Measurements from ENCODE around the gene ASB7. TPM values are rescaled to one million over a fixed set of nuclear protein-coding genes. Genes with fewer than 3 reads are reported as not detected.

The ASB7 gene
- total RNA-seq, 4 donors from 2014 or later: 11.4 to 12.7 (median 12.1) TPM

DNA sequence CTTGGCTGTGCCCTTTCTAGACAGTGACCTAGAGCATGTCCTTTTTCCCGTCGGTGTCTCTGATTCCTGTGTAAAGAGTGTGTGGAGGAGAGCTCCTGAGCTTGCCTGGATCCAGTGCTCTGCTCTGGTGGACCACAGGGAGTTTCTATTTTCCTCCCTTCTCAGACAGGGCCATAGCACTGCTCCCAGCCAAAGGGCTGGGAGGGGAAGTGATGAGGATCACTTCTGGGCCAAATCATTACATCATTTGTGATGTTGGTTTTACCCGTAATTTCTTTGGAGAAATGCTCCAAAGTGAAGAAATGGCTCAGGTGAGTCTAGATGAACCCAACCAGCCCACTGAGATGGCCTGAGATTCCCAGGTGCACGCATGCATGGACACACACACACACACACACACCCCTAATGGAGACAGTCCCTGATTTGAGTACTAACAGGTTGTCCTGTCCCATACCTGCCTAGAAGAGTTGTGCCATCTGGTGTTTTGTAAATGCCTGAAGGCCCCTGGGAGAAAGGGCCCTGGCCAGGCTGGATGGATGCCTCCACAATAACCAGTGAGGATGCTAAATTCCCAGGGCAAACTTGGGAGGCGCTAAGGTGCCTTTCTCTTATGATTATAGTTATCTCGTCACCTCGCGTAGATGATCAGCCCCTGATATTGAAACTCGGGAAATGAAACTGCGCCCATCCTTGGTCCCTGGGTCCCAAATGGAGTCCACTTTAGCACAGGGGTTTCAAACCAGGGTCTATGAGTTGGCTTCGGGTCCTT, 86.9 kb downstream of the ASB7 start:
- H3K27ac ChIP-seq: no peak overlapping the region
- H3K9me3 ChIP-seq: no peaks in the 10 kb centered on the region
- no peak overlapping the region for H3K4me3 ChIP-seq
- H3K4me1 ChIP-seq: peaks cover 0 to 26% (median 2%) of the 10 kb centered on the region in 4 donors
- DNase-seq (ENCODE audit: low spot score in 2 of 2): no peak
- no peaks in the 10 kb centered on the region for H3K36me3 ChIP-seq
- TF ChIP-seq, protein P1, sequence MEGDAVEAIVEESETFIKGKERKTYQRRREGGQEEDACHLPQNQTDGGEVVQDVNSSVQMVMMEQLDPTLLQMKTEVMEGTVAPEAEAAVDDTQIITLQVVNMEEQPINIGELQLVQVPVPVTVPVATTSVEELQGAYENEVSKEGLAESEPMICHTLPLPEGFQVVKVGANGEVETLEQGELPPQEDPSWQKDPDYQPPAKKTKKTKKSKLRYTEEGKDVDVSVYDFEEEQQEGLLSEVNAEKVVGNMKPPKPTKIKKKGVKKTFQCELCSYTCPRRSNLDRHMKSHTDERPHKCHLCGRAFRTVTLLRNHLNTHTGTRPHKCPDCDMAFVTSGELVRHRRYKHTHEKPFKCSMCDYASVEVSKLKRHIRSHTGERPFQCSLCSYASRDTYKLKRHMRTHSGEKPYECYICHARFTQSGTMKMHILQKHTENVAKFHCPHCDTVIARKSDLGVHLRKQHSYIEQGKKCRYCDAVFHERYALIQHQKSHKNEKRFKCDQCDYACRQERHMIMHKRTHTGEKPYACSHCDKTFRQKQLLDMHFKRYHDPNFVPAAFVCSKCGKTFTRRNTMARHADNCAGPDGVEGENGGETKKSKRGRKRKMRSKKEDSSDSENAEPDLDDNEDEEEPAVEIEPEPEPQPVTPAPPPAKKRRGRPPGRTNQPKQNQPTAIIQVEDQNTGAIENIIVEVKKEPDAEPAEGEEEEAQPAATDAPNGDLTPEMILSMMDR (IDR thresholded peaks at IDR 0.05): no peak
- TF ChIP-seq POLR2A (IDR thresholded peaks at IDR 0.05) (no peak), EP300 (IDR thresholded peaks at IDR 0.05) (no peak)
- 91 to 94% methylated on average over 11 of the region's 11 CpGs for WGBS, 2 donors
- H3K27me3 ChIP-seq: no peaks in the 10 kb centered on the region

DNA sequence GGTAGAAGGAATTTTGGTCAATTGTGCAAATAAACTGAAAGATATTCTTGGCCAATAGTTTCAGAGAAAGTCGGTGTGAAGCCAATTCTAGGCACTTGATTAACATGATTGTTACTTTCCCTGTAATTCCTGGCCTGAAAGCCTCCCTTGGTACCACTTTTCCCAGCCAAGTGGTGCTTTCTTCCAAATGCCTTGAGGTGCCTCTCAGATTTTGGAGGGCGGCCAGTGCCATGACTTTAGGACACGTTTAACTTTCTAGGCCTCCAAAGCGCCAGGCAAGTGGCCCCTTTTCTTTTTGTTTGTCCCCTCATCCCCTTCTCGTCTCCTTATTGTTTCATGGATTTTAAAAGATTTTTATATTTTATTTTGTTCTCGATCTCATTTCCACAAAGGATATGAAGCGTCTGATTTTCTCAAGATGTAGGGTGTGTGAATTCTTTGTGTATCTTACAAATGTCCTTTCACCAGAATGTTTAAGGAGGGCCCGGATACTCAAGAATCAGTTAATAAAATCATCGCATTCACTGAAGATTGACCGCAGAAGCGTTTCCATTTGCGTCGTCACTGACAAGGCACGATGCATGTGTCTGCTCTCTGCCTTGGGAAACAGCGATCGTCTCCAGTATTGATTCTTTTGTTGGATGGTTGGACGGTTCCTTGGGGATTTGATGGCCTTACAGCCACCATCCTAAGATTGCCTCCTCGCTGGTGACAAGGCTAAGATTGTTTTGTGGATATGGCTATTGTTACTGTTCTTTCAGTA, 87.8 kb downstream of the ASB7 start:
- 59 to 71% methylated on average over 18 of the region's 18 CpGs for WGBS, 2 donors
- peaks cover 0 to 34% (median 2%) of the 10 kb centered on the region in 4 donors for H3K4me1 ChIP-seq
- peak overlapping the region in 1 of 4 donors; percentile 7 for H3K27ac ChIP-seq
- no peak for DNase-seq (ENCODE audit: low spot score in 2 of 2)
- H3K4me3 ChIP-seq: no peak overlapping the region
- TF ChIP-seq POLR2A (IDR thresholded peaks at IDR 0.05): no peak
- no peaks in the 10 kb centered on the region for H3K27me3 ChIP-seq
- H3K9me3 ChIP-seq: no peaks in the 10 kb centered on the region
- H3K36me3 ChIP-seq: no peaks in the 10 kb centered on the region

DNA sequence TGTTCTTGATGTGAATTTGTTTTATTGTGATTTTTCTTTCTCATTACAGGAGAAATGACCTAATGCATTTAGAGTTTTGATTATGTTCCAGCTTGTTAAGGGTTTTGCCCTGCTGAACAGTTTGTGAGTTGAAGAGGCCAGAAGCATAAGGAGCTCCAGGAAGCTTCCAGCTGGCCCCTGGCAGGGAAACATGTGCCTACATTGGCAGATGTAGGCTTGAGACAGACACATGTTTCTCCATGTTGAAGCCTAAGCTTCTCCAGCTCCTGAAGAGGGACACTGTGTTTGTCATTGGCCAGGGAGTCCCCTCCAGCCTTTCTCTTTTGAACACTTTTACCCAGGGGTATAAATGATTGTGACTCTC, 88.4 kb downstream of the ASB7 start:
- Histone ChIP-seq H3K27ac (no peak overlapping the region), H3K4me1 (peaks cover 0 to 34% (median 2%) of the 10 kb centered on the region in 4 donors), H3K4me3 (no peak overlapping the region), H3K9me3 (no peaks in the 10 kb centered on the region), H3K36me3 (no peaks in the 10 kb centered on the region), H3K27me3 (no peaks in the 10 kb centered on the region)
- DNase-seq (ENCODE audit: low spot score in 2 of 2): no peak
- no peak for TF ChIP-seq POLR2A (IDR thresholded peaks at IDR 0.05)
- TF ChIP-seq, protein P1 (IDR thresholded peaks at IDR 0.05): no peak
- TF ChIP-seq EP300 (IDR thresholded peaks at IDR 0.05): no peak

DNA sequence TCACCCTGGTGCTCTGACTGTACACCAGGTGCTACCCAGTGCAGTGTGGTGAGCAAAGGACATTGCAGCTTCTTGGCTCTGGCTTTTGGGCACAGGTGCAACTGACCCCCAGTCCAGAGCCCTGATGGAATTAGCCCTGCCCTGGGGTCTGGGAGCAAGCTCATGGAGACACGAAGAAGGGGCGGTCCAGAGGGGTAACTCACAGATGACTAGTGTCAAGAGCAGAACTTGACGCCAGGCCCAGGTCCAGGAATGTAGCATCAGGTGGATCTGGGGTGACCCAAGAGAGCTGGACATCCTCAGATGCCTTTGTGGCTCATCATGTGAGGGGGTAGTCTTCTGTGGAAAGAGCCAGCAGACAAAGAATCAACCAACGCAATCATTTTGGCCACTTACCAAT, 88.9 kb downstream of the ASB7 start:
- DNase-seq (ENCODE audit: low spot score in 2 of 2): peak in 1 of 2 donors; percentile 2
- no peaks in the 10 kb centered on the region for H3K9me3 ChIP-seq
- H3K4me1 ChIP-seq: peaks cover 0 to 29% (median 2%) of the 10 kb centered on the region in 4 donors
- H3K4me3 ChIP-seq: no peak overlapping the region
- WGBS, 2 donors: 87 to 89% methylated on average over 4 of the region's 4 CpGs
- no peak overlapping the region for H3K27ac ChIP-seq
- H3K27me3 ChIP-seq: no peaks in the 10 kb centered on the region
- H3K36me3 ChIP-seq: no peaks in the 10 kb centered on the region
- TF ChIP-seq, protein P1 (IDR thresholded peaks at IDR 0.05): no peak
- no peak for TF ChIP-seq EP300 (IDR thresholded peaks at IDR 0.05)
- TF ChIP-seq POLR2A (IDR thresholded peaks at IDR 0.05): no peak

DNA sequence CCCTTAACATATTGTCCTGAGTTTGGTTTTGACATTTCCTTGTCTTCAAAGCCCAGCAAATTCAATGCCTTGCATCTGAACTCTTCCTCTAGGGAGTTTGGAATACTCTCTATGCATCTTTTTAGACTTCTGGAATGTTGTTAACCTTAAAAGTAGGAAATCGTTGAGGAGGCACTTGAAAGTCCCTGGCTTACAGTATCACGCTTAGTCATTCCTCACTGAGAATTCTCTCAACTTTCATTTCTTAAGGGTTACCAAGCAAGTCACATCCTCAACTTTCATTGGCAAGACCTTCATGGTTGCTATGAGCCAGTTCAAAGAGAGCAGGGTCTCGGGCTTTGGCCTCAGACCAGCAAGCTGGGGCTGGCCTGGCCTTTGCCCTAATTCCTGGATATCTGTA, 89.9 kb downstream of the ASB7 start:
- WGBS, 2 donors: 82 to 93% methylated on average over 3 of the region's 3 CpGs
- peak in 1 of 2 donors; percentile 2 for DNase-seq (ENCODE audit: low spot score in 2 of 2)

More for the DNA sequence above, 89.9 kb downstream of the ASB7 start:
- H3K9me3 ChIP-seq: no peaks in the 10 kb centered on the region
- TF ChIP-seq, protein P1 (IDR thresholded peaks at IDR 0.05): no peak
- TF ChIP-seq EP300 (IDR thresholded peaks at IDR 0.05) (no peak), POLR2A (IDR thresholded peaks at IDR 0.05) (no peak)
- H3K36me3 ChIP-seq: no peaks in the 10 kb centered on the region
- peaks cover 0 to 22% (median 2%) of the 10 kb centered on the region in 4 donors for H3K4me1 ChIP-seq
- no peak overlapping the region for H3K4me3 ChIP-seq
- H3K27ac ChIP-seq: no peak overlapping the region
- no peaks in the 10 kb centered on the region for H3K27me3 ChIP-seq
